Ishikawa (cell line): ENCODE data around the gene PLA2G4A.

ENCODE experiments used
- EP300 ChIP-seq: IDR thresholded peaks from 2 replicates; pipeline ENCODE4 v1.6.1; 2012; ENCODE audit warnings: borderline replicate concordance
- YY1 ChIP-seq: IDR thresholded peaks from 2 replicates; pipeline ENCODE4 v1.6.1; 2012; ENCODE audit warnings: low read depth

DNA sequence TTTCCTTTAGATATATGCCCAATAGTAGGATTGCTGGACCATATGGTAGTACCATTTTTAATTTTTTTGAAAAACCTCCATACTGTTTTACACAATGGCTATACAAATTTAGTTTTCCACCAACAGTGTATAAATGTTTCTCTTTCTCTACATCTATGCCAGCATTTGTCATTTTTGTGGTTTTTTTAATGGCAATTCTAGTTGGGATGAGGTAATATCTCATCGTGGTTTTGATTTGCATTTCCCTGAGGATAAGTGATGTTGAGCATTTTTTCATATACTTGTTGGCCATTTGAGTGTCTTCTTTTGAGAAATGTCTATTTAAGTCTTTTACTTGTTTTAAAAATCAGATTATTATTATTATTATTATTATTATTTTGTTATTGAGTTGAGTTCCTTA lies 35.5 kb downstream of the PLA2G4A start:
- no peak for TF ChIP-seq EP300
- TF ChIP-seq YY1 = no peak
